Hepatic stellate cell (primary cell): ENCODE measurements around the gene HMGXB4.

Experiments used
- DNase-seq: peaks from one replicate; pipeline ENCODE4 v3.0.0; 2011; ENCODE audit warnings: low spot score

Gene HMGXB4

DNA sequence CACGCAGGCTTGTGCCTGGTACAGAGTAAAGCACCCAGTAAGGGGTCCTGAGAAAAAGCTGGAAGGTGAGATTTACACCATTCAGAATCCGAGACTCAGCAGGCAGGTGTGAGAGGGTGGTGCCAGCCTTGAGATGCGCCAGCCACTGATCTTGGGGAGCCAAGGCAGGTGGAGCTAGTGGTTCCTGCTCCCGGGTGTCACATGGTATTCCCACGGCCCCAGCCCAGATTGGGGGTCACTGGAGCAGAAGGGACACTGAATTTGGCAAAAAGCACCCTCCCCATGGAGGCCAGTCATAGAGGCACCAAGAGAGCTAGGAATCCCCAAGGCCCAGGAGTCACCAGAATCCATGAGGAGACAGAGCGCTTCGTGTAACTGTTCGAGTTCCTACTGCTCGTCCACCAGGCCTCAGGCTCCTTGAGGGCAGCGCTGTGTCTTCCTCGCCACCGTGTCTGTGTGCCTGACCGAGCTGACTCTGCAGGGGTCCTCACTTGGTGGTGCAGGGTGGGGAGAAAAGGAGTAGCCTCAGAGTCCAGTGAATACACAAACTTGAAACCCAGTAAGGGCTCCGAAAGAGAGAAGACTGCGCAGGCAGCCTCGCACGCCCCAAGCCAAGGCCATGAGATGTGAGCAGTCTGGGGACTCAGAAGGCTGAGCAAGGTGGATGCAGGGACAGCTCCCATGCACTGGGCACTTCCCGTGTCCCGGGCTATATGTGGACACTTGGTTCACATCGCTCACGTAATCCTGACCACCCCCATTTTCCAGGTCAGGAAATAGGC is 70.6 kb downstream of the HMGXB4 start:
- no peak for DNase-seq

DNA sequence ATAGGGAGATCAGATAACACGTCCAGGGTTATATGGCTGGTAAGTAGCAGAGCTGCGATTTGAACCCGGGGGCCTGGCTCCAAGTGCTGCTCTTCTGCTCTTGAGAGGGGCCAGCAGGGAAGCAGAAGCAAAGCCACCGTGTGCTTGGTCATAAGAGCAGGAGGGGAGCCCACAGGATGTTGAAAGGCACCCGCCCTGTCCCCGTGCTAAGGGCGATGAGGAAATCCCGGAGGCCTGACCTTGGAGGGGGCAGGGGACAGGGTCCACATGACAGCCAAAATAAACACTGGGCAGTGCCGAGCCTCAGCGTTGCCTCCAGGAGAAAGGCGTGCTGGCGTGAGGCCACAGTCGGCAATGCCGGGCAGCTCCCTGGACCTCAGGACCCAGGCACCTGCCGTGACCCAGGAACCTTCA is 71.2 kb downstream of the HMGXB4 start:
- DNase-seq: no peak

DNA sequence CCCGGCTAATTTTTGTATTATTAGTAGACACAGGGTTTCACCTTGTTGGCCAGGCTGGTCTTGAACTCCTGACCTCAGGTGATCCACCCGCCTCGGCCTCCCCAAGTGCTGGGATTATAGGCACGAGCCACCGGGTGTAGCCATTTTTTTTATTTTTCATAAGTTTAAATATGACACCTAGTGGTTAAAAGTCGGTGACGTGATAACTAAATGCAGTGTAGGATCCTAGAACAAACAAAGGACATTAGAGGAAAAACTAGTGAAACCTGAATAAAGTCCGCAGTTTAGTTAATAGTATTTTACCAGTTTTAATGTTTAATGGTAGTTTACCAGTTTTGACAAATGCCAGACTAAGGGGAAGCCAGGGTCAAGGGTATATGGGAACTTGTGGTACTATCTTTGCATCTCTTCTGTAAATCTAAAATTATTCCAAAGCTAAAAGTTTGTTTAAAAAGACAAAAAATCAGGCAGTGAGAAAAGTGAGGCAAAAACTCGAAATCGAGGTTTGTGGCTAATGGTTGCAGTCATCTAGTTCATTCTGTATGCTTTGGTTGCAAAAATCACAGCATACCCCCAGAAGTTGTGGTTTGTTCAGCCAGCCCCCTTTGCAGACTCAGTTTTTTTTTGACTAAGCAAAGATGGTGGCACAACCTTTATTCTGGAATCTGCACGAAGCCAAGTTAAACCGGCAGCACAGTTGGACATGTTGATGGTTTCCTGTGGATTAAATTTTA is 72.0 kb downstream of the HMGXB4 start:
- DNase-seq: no peak

DNA sequence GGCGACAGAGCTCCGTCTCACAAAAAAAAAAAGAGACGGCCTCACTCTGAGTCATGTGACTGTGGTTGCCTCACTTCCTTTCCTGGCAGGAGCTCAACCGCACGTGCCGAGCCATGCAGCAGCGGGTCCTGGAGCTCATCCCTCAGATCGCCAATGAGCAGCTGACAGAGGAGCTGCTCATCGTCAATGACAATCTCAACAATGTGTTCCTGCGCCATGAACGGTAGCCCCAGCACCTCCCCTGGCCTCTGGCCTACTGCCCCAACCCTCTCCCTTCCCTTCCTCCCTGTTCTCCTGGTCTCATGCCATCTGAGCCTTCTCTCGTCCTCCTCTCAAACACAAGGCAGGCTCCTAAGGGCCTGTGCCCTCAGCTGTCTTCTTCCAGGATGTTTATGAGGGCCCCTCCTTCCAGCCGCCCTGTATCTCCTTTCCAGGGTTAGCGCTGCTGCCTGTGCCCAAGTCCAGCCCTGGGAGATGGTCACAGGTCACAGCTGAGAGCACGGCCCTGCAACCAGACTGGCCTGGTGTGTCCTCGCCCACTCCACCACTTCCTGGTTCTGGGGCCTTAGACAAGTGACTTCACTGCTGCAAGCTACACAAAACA is 73.1 kb downstream of the HMGXB4 start:
- peak; percentile 93 for DNase-seq

DNA sequence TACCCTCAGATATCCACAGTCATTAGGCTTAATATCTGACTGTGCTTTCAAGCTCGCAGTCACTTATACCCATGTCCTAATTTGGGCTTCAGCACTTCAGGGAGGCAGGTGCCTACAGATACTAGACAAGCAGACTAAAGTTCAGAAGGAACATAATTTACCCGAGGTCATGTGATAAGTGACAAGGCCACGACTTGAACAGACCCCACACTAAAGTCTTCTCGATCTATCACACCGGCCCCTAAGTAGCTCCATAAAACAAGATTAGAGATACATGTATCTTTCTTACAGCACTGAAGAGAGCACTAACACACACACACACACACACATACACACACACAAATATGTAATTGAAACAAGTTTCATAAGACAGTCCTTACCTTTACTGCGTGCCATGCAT is 75.0 kb downstream of the HMGXB4 start:
- DNase-seq: no peak

DNA sequence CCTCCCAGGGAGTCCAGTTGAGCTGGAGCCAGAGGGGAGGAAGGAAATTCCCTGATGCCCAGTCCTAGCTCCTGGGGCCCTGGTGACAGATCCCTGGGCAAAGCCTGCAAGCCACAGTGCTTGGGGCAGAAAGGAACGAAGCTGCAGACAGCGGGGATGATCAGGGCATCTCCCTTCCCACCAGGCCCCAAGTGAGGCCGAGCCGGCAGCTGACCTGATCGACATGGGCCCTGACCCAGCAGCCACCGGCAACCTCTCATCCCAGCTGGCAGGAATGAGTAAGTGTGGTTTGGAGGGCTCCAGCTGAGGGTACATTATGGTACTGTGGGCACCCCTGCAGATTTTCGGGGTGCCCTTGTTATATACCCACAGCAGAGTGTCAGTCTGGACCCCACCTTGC is 75.9 kb downstream of the HMGXB4 start:
- DNase-seq: no peak

DNA sequence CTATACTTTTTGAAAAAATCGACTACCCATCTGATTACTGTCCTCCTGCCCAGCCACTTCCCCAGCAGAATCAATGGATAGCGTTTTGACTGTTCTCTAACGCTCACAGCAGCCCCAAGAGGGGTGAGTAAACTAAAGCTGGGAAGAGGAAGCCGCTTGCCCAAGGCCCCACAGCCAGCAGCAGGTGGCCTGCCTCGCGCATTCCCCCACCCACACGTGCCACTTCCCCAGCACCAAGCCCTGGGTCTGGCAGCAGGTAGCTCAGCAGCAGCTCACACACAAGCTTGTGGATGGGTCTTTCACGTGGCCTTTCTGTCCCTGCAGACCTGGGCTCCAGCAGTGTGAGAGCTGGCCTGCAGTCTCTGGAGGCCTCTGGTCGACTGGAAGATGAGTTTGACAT is 76.7 kb downstream of the HMGXB4 start:
- no peak for DNase-seq

DNA sequence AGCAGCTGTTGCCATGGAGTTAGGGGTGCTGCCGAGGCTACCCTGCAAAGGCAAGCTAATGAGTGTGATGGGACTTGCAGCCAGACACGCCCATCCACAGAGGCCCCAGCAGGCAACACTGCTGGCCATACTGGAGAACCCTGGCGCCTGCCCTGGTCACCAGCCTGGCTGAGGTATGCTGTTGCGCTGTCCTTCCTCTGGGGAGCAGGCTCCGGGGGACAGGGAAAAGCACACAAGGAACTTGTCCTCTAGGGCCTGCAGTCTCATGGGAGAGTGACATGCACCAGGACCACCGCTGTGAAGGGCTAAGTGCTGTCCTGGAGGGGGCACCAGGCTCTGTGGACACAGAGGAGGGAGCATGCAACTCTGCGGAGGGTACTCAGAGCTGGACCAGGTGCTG is 78.2 kb downstream of the HMGXB4 start:
- DNase-seq: no peak

DNA sequence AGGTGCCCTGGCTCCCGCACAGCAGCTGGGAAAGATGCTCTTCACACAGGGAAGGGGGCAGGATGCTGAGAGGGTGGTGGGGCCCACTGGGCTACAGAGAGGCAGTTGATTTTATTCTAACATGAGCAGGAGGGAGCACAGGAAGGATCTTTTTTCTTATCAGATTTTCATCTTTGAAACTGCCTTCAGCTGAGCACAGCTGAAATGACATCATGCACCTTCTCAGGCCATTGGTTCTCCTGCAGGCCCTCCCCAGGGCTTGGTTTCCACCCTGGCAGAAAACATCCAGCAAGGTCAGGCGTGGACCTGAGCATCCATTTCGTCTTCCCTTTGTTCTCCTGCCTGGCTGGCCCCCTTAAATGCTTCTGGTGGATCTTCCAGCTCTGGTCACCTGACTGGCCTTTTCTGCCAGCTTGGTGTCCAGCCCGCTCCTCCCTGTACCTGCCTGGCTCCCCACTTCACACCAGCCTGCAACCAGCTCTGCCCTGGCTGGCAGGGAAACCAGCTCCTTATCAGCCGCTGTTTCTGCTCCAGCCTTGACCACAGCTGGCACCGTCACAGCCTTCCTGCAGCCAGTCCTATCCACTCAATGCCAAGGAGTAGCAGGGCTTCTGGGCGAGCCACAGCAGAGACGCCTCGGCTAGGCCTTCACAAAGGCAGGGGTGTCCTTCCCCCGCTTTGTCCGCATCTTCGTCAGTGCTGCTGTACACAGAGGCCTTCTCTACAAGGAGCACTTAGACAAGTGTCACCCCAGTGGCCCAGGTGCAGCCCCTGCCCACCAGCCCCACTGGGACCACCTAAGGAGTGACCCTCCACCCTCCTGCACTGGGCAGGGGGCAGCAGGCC is 78.9 kb downstream of the HMGXB4 start:
- no peak for DNase-seq

DNA sequence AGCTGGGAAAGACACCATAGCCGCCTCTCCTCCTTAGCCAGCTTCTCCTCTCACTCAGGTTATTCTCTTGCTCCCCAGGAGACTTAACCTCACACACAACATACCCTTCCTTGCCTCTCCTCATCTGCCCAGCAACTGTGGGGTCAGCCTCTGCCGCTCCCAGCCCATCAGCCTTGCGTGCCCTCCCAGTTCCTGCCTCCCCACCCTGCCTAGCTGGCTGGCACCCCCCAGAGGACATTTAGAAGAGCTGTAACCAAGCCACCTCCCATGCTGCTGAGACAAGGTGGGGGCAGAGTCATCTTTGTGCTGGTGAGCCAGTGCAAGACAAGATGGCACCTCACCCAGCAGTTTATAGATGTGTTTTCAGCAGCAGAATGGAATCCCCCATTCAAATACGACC is 80.6 kb downstream of the HMGXB4 start:
- no peak for DNase-seq

DNA sequence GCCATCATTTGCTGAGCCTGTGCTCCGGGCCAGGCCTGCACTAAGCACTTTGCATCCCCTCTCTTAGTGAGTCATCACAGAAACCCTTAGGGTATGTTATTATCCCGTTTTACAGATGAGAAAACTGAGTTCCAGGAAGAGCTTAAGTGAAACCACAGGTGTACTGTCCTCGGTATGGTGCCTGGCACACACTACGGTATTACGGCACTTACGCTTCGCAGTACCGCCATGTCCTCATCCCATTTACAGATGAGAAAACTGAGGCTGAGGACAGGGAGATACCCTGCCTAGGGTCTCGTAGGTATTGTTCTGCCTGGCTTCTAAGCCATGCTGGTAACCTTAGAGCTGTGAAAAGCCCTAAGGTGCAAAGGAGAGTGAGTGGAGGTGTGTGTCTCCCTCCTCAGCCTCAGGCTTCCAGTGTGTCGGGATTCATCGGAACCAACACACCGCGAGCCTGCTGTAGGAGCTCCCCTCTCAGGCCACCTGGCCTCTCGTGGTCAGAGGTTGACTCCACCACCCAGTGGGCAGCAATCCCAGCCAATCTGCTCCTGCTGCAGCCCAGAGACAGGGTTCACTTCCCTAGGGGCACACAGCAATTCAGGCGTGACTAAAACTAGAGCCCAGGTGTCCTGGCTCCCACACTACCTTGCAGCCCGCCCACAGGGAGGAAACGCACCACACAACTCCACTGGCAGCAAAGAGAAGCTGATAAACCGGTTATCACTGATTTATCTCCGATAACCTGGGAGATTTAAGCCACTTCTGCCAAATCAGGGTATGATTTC is 84.0 kb downstream of the HMGXB4 start:
- DNase-seq: no peak

DNA sequence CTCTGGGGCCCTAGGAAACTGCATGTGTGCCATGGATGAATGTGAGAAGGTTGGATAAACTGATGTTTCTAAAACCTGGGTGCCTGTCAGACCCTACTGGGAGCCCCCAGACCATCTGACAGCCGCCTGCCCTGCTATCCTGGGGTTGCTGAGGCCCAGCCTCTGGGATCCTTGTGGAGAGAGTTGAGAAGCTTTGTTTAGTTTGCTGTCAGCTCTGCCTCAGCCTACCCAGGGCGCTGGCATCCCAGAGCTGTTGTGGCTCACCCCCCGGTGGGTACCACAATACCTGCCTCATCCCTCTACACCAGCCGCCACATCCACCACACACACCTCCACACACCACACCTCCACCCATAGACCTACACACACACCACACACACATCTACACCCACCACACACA is 85.1 kb downstream of the HMGXB4 start:
- DNase-seq: no peak

DNA sequence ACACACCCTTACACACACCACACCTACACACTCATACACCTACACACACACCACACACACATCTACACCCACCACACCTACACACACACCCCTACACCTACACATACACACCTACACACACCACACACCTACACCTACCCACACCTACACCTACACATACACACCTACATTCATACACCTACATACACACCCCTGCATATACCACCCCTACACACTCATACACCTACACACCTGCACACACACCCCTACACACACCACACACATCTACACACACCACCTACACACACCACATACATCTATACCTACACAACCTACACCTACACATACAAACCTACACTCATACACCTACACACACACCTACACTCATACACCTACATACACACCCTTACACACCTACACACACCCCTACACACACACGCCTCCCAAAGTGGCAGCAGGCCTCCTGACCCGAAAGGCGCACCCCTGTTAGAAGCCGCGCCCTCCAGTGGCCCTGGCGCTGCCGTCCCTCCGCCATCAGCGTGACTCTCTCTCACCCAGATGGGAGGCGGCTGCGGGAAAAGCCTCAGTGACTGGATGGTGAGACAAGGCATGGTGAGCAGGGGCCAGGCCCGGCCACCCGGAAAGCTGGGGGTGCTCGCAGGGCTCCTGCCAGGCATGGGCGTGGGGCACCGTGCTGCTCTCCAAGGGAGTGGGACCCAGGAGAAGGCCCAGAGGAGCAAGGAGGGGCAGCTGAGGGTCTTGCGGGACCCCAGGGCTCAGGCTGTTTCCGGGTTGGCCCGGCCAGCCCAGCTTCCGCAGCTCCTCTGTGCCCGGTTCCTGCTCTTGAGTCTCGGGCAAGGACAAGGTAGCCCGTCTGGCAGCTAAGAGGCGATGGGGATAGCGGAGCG is 86.6 kb downstream of the HMGXB4 start:
- DNase-seq: no peak

DNA sequence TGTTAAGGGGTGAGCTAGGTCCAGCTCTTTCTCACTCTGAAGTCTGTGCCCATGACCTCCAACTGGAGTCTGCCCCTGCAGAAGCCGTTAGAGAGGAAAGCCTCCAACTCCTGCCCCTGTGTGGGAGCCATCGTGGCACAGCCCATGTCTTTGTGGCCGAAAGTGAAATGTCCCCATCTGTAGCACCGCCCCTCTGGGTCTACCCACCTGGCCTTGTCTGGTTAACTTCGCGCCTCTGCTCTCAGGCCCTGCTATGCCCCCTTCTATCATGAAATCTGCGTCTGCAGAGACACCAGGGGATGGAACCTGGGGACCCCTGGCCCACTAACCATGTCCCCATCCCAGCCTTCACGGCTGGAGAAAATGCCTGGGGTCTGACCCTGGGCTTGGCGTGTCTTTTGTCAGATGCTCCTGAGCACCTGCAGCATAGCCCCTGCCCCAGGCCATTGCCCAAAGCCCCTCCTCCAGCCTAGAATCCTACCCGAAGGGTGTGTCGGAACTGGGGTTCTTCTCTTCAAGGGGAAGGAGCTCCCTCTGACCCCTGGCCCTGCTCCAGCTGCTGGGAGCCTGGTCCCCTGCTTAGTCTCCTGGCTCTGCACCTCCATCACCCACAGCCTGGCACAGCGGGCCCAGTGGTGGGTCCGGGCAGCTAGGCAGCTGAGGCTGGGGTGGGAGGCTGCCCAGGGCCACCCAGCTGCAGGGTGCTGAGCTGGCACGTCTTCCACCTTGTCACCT is 87.8 kb downstream of the HMGXB4 start:
- no peak for DNase-seq
